Loucy (cell line): ENCODE measurements around the gene C11orf68.

Experiments
- EZH2phosphoT487 ChIP-seq: fragments of 200-600 bp; IDR thresholded peaks from 2 replicates; pipeline ENCODE4 v1.6.1; 2018; ENCODE audit warnings: antibody characterized with exemption, mild to moderate bottlenecking, moderate library complexity, borderline replicate concordance
- TF ChIP-seq, protein P1 (sequence below): fragments of 200-600 bp; sonication (generic); conservative IDR thresholded peaks from 2 replicates; pipeline ENCODE4 v1.5.1; 2014; ENCODE audit warnings: mild to moderate bottlenecking, antibody characterized with exemption, low read length

GRCh38 chr11:65903715-65904114 lies 15.1 kb downstream of the C11orf68 start:
- TF ChIP-seq, protein P1, sequence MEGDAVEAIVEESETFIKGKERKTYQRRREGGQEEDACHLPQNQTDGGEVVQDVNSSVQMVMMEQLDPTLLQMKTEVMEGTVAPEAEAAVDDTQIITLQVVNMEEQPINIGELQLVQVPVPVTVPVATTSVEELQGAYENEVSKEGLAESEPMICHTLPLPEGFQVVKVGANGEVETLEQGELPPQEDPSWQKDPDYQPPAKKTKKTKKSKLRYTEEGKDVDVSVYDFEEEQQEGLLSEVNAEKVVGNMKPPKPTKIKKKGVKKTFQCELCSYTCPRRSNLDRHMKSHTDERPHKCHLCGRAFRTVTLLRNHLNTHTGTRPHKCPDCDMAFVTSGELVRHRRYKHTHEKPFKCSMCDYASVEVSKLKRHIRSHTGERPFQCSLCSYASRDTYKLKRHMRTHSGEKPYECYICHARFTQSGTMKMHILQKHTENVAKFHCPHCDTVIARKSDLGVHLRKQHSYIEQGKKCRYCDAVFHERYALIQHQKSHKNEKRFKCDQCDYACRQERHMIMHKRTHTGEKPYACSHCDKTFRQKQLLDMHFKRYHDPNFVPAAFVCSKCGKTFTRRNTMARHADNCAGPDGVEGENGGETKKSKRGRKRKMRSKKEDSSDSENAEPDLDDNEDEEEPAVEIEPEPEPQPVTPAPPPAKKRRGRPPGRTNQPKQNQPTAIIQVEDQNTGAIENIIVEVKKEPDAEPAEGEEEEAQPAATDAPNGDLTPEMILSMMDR, result no peak
- TF ChIP-seq EZH2phosphoT487, result no peak
